Stimulated activated CD8-positive, alpha-beta memory T cell treated with anti-CD3 and anti-CD28 coated beads, Interleukin-4, amount 100 ng/mL, for 1 hour (primary cell): ENCODE data around the gene TMX2.
"Not testable (repeated sequence)": the region's sequence is repeated elsewhere in the genome, so short reads cannot be mapped to it uniquely, and the experiment has no call there.

Source experiments
- DNase-seq, 2 donors: peaks; one replicate each; pipeline ENCODE4 v3.0.0-alpha.2; 2020; ENCODE audit warnings: low read depth in 2 of 2, low spot score in 1 of 2

TMX2 gene

GRCh38 chr11:57713835-57714234, 1.4 kb downstream of the TMX2 start:
- DNase-seq, result no peak

- DNase-seq, result not testable (repeated sequence)
Observed at GRCh38 chr11:57716726-57717125, 4.3 kb downstream of the TMX2 start.

- no peak for DNase-seq
Observed at GRCh38 chr11:57727185-57727584, 14.8 kb downstream of the TMX2 start.

GRCh38 chr11:57728829-57729228, 16.4 kb downstream of the TMX2 start:
- DNase-seq, result no peak

- DNase-seq, result no peak
Observed at GRCh38 chr11:57729479-57729878, 17.1 kb downstream of the TMX2 start.

- DNase-seq, result no peak
Observed at GRCh38 chr11:57732661-57733060, 20.3 kb downstream of the TMX2 start.

GRCh38 chr11:57735619-57736298, 23.4 kb downstream of the TMX2 start:
- DNase-seq, result no peak

- peak; percentile 70 to 83 for DNase-seq
Observed at GRCh38 chr11:57741132-57742086, 29.0 kb downstream of the TMX2 start, which contains the start of gene SELENOH. SELENOH (plus strand) TSS chr11:57741491; CDS start chr11:57741596, 105 bp downstream.

- no peak for DNase-seq
Observed at GRCh38 chr11:57742087-57742452, 29.7 kb downstream of the TMX2 start.

- no peak for DNase-seq
Observed at GRCh38 chr11:57744357-57744756, 32.0 kb downstream of the TMX2 start.

- no peak for DNase-seq
Observed at GRCh38 chr11:57745206-57745605, 32.8 kb downstream of the TMX2 start.

GRCh38 chr11:57746920-57747319, 34.5 kb downstream of the TMX2 start:
- DNase-seq, result no peak

- no peak for DNase-seq
Observed at GRCh38 chr11:57751176-57751575, 38.8 kb downstream of the TMX2 start.

- no peak for DNase-seq
Observed at GRCh38 chr11:57751676-57752253, 39.4 kb downstream of the TMX2 start, which contains the start of gene BTBD18. BTBD18 (minus strand) TSS chr11:57751819; CDS start chr11:57751188, 631 bp downstream.

GRCh38 chr11:57752954-57753353, 40.6 kb downstream of the TMX2 start:
- no peak for DNase-seq

GRCh38 chr11:57758174-57758573, 45.8 kb downstream of the TMX2 start:
- no peak for DNase-seq

GRCh38 chr11:57761301-57762234, 49.2 kb downstream of the TMX2 start, which contains the start of gene CTNND1:
CTNND1 (plus strand) TSS chr11:57761802; CDS start chr11:57791479, 29,677 bp downstream.
- no peak for DNase-seq

GRCh38 chr11:57762235-57762861, 50.0 kb downstream of the TMX2 start:
- DNase-seq, result no peak

GRCh38 chr11:57763568-57763967, 51.2 kb downstream of the TMX2 start:
- no peak for DNase-seq

GRCh38 chr11:57764021-57764420, 51.6 kb downstream of the TMX2 start:
- no peak for DNase-seq
